Gastrocnemius medialis (tissue), 4 donors: ENCODE results near the gene FAM222B.

Source experiments
- CTCF ChIP-seq, 5 experiments: fragments of 450-650 bp in 3 of 5; fragments of 200-600 bp in 2 of 5; sonication (generic) in 2 of 5; IDR thresholded peaks in 4 of 5; conservative IDR thresholded peaks in 1 of 5; 1 replicate in 4 of 5; 2 replicates in 1 of 5; pipeline ENCODE4 v1.5.1; 2016 to 2019; ENCODE audit warnings: antibody characterized with exemption in 5 of 5, mild to moderate bottlenecking in 3 of 5, moderate library complexity in 3 of 5
- POLR2A ChIP-seq, 2 donors: fragments of 450-650 bp; IDR thresholded peaks; one replicate each; pipeline ENCODE4 v1.6.1; 2017; ENCODE audit warnings: antibody characterized with exemption in 2 of 2, mild to moderate bottlenecking in 2 of 2, moderate library complexity in 2 of 2

GRCh38 chr17:28773736-28774135 is 68.9 kb downstream of the FAM222B start:
- TF ChIP-seq CTCF (IDR thresholded peaks at IDR 0.05 in 4 of 5, conservative IDR thresholded peaks at IDR 0.05 in 1 of 5) (no peak), POLR2A (IDR thresholded peaks at IDR 0.05) (no peak)
